HG03565 (cell line): ENCODE data around the gene SLC4A8.

Source experiments
- ATAC-seq: cut with Tn5 transposase; IDR thresholded peaks from one replicate; pipeline ENCODE4 v1.9.1; 2021; ENCODE audit warnings: mild to moderate bottlenecking, moderate library complexity; ENCODE audit not compliant: unreplicated experiment

SLC4A8 gene

DNA sequence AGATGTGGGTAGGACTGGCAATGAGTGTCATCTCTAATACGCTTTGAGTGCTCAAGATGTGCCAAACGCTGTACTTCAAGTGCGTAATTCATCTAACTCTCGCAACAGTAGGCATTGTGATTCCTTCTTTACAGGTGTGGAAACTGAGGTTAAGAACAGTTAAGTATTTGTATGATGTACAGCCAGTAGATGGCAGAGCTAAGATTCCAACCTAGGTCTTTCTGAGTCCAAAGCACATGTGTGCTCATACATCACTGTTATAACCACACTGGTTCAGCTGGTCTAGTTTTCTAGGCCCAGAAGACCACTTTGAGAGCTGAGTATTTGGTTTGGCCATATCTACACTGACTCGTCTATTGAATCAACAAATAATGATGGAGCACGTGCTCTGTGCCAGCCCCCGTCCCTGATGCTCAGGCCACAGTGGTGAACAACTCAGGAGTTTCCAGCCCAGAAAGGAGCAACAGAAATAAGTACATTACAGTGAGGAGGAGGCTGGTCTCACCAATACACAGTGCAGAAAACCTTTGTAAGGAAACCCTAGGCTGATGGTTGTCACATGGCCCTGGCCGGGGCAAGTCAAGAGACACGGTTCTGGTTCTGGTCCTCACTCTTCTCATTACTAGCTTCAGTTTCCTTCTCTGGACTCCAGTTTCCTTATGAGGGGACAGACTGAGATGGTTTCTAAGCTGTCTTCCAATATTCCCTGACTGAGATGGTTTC lies 97.1 kb downstream of the SLC4A8 start:
- ATAC-seq = no peak

DNA sequence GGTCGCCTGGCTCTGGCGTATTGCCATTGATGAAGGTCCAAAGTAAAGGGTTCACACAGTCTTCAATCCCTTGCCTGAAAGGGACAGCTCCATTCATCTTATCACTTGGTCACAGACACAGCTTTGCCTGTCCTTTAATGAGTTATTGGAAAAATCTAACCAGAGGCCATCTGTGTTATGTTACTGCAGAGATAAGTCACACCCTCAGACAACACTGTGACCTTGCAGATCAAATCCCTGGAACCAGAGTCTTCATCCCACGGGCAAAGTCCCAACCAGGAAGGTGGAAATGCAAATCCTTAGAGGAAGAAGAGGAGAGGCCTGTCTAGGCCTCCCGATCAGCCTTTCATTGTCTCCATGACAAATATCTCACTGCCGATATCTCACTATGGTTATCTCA lies 98.1 kb downstream of the SLC4A8 start:
- no peak for ATAC-seq

DNA sequence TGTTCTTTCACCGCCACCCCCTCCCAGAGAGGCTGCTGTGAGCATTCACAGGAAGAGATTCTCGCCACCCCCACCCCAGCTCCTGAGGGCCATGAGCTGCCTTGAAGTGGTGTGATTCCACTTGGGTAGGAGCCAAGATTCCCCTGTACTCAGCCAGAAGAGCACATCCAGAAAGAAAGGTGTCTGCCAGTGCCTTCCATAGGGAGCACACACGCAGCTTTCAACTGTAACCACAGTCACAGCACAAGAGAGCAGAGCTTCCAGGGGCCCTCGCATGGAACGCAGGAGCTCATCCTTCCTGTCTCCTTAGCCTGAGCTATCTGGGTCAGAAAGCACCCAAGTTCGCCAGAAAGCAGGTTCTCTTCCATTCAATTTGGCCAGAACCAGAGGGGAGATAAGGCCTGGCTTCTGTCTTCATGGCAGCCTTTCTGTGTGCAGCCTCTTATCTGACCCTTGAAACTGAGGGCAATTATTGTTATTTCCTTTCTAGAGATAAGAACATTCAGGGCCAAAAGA lies 99.8 kb downstream of the SLC4A8 start:
- no peak for ATAC-seq

DNA sequence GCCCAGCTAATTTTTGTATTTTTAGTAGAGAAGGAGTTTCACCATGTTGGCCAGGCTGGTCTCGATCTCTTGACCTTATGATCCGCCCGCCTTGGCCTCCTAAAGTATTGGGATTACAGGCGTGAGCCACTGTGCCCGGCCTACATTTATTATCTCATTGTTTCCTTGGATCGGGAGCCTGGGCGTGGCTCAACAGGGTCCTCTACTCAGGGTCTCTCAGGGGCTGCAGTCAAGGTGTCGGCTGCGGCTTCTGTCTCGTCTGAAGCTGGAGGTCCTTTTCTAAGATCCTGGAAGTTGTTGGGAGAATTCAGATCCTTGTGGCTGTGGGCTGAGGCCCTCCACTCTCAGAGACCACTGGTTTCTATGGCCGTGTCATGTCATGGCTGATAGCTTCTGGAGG lies 100.9 kb downstream of the SLC4A8 start:
- no peak for ATAC-seq

DNA sequence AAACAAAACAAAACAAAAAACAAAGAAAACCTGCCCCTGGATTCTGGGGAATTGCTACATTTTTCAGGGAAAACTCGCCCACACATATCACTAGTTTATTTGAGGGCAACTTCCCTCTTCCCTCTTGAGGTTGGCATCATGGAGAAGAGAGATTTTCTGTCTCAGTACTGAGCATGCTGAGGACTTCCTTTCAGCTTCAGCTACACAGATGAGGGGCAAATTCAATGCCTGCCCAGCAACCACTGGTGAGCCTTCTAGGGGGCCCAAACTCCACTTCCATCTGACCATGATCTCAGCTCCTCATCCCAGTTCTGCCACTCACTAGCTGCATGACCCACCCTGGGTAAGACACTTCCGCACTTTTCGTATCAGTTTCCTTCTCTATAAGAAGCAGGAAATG lies 103.3 kb downstream of the SLC4A8 start:
- no peak for ATAC-seq

DNA sequence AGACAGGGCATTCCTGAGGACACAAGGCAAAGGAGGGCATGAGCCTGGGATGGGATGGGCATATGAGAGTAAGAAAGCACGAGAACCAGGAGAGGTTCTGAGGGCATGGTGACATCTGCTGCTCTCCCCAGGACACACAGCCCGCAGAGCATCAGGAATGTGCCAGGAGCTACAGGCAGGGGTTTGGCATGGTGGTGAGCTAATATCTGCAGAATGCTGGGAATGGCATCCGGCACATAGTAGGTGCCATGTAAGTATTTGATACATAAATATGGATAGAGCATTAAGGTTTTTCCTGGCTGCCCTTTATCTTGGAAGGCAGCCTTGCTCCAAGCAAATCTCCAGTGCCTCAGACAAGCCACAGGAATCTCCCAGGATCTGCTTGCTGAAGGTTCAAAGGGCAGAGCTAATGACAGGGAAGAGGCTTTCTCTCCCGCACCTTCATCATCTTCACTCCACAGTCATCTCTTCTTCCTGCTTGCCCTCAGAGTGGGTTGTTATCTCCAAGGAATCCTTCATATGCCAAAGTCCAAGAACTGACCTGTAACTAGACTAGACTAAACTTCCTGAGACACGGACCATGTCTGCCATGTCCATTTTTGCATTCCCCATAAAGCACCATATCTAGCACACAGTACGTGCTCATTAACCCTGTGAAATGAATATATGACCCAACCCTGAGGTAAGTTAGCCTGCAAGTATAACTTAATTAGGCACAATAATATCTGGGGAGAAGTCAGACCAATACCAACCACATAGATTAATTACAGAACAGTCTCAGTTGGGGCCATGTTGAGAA lies 104.4 kb downstream of the SLC4A8 start:
- no peak for ATAC-seq

DNA sequence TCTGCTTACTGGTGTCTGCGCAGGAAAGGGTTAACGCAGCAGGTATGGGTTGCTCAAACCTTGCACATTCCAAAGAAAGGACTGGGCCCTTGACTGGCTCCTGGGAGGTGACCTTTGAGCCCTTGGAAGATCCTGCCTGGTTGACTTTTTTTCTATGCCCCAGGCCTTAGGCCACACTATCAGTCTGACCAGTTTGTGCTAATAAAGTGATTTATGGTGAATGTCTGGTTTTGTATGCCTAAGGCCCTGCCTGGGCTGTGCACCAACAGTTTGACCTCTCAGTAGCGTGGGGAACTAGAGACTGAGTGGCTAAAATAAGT lies 105.0 kb downstream of the SLC4A8 start:
- ATAC-seq = no peak

DNA sequence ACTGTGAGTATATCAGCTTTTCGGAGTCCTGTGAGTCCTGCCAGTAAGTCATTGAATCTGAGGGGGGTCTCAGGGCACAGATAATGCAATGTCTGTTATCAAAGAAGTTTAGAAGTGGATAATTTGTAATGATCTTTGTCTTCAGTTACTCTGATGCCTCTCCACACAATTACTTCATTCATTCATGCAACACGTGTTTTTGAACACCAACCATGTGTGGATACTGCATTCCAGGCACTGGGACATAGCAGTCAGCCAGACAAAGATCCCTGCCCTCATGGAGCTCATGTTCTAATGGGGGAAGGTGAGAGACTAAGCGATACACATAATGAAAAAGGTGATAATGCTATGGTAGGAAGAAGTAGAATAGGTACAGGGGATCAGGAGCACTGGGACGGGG lies 105.6 kb downstream of the SLC4A8 start:
- no peak for ATAC-seq

DNA sequence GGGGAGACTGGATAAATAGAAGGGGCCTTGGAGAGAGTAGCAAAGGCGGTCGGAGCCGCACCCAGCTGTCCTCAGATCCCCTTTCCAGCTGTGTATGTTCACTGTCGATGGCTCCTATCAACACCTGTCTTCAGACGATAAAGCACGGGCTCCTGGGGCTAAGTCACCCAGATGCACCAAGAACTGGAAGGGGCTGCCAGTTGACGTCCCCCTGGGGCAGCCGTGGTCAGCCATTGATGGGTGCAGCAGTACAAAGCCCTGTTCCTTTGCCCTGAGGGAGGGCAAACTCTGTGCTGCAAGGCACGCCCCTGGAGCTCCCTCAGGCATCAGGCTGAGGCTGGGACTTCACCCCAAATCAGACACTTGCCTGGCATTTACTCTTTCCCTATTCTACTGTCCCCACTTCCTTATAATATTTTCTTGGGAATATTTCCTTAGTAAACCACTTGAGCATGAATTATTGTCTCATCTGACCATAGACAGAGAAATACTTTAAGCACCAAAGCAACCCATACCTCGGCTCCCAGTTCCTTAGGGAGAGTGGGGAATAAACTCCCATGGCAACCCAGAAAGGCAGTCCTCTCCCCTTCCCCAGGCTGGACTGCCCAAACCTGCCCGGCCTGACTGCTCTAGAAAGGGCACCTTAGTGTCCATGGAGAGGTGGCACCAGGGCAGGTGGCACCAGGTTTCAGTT lies 106.8 kb downstream of the SLC4A8 start:
- no peak for ATAC-seq

DNA sequence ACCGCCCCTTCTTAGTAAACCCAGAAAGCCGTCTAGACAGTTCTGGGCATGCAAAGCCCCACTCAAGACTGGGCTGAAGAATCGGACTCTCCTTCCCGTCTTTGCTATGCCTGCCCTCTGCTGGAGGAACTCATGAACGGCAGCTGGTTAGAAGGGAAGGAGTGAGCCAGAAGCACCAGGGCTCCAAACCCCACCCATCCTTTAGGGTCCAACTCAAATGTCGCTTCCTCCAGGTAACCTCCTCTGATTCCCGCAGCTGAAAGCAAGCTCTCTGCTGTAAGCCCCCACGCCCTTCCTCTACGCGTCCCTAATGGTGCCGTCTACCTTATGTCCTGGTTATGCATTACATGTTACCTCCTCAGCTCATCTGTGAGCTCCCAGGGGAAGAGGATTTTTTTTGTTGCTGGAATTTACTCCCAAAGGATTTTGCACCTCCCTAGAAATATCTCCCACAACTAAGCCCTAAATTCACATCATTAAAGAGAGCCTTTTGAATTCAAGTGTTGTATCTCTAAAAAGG lies 107.4 kb downstream of the SLC4A8 start:
- peak; percentile 46 for ATAC-seq

DNA sequence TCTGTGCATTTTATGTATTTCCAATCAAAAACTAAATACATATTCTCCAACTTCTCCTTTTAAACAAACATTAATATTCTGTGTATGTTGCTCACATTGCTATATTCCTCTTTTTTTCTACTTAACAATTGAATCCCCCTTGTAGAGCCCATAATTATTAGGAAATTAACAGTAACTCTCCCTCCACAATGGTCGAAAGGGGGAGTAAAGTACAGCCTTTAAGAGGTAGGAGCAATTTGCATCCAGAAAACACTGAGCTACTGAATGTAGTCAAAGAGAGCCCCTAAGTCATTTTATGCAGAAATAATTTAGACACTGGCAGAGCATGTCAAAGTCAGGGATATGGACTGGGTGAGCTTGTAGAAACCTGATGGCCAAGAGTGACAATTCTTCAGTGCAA lies 109.2 kb downstream of the SLC4A8 start:
- ATAC-seq = no peak

DNA sequence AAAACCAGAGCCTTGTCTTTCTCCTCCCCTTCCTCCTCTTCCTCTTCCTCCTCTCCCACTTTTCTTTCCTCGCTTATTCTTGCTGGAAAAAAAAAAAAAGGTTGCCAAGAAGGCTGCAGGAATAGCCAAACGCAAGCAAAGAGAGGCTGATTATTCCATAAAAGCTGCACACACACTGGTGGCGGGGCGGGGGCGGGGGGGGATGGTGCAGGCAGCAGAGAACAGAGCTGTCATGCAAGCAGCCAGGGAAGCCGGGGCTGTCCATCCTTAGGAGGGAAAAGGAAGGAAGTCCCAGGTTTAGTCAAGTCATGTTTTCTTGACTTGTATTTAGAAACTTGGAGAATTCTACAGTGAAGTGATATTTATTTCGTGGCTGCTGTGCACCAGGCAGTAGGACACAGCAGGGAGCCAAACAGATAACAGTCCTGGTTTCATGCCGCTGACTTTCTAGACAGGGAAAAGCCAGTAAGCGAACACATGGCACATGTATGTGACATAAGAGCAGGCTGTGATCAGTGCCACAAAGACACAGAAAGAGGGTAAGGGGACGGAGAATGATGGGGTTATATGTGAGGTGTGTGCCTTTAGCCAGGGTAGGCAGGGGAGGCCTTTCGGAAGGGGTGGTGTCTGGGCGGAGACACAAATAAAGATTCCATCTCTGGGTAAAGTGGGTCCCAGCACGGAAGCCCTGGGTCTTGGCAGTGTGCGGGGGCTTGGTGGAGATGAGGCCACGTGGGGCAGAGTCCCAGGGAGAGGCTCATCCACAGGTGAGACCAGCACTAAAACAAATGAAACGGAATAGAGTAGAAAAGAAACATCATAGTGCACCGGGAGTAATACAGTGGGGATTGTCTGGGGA lies 109.8 kb downstream of the SLC4A8 start:
- no peak for ATAC-seq

DNA sequence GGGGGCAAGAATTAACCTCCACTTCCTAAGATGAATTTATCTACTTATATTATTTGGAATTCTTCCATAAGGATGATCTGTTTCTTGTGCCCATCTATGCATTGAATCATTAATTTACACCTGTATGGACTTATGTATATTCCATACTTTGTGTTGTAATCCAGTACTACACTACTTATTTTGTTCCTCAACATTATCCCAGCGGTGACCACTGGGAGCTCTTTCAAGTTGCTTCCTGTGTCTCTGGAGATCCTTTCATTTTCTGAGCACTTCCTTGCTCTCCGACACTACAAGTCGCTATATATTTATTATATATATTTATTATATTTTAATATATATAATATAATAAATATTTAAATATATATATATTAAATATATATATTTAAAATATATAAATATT lies 111.5 kb downstream of the SLC4A8 start:
- ATAC-seq = no peak

DNA sequence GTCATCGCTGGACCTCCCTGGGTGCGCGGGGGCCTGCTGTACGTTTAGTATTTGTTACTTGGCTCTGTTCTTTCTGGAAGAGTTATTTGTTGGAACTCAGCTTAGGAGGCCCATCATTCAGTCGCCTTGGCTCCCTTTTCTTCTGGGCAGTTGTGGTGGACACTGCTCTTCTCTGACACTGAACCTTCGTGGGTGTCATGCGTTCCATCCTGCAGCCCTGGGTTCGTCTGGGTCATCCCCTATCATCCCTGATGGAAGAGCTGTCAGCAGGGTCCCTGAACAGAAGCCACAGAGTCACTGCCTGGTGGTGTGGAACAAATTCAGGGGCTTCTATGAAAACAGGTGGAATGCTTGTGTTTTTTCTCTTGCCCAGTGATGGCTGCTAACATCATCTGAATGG lies 113.5 kb downstream of the SLC4A8 start:
- no peak for ATAC-seq

DNA sequence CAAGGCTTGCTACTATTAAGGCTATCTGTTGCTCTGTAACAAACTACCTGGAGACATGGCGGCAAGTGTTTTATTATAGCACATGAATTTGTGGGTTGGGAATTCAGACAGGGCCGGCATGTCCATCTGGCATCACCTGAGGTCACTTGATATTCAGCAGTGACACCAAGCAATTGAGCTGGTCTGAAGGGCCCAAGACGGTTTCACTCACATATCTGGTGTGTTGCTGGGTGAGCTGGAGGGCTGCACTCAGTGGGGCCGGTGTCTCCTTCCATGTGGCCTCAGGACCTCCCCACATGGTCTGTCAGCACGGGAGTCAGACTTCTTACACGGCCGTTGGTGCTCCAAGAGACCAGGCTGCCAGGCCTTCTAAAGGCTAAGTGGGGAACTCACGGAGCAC lies 114.0 kb downstream of the SLC4A8 start:
- ATAC-seq = no peak

DNA sequence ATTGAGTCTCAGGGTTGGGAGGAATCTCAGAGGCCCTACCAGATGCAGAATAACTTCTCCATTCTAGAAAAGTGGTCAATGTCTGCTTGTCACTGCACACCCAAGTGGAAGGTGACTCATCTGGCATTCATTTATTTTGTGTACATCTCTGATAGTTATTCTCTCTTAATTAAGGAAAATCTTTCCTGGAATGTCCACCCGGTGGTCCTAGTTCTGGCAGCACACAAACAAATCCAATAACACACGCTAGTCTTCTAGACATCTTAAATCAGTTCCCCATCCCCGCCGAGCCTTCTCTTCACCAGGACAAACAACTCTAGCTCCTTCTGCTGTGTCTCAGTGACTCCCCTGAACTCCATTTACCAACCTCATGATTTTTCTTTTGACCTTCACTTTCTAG lies 116.4 kb downstream of the SLC4A8 start:
- no peak for ATAC-seq

DNA sequence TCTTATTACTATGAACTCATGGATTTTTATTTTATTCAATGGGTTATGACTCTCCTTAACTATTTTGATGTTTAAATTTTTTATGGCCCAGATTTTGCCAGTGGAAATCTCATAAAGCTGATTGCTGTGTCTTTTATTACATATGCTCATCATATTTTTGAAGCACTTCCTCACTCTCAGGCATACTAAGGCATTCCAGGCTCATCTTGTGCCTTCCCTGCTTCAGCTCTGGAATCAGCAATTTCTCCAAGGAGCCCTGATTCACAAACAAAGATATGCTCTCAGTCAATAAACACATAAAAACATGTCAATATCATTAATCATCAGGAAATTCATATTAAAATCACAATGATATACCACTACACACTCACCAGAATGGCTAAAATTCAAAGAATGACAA lies 121.5 kb downstream of the SLC4A8 start:
- ATAC-seq = no peak

DNA sequence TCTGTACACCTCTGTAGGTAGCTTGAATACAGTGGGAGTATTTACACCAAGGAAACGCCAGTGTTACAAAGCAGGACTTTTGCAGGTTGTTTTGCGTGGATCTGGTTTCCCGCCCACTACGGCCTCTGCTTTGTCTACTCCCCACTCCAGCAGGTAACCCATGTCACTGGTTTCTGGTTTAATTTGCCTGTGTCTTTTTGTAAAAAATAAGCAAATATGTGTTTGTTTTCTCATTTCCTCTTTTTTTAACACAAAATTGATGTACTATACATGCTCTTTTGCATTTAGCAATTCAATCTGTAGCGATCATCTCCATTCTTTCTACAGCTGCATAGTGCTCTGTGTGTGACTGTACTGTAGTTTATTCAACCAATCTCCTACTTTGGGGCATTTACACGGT lies 123.0 kb downstream of the SLC4A8 start:
- no peak for ATAC-seq

DNA sequence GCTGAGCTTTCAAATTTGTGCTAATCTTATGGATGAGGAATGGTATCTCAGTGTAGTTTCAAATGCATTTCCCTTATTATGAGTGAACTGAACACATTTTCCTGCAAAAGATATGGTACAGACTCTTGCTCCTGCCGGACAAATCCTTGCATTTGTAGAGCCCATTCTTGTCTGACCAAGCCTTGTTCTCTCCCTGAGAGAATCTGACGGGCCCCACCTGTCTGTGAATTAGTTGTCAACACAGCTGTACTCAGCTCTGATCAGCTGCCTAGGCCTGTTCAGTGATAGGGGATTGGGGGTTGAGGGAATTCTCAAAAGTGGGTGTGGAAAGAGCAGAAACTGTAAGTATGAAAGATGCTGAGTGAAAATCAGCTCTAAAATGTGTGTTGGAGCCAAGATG lies 123.6 kb downstream of the SLC4A8 start:
- ATAC-seq = no peak

DNA sequence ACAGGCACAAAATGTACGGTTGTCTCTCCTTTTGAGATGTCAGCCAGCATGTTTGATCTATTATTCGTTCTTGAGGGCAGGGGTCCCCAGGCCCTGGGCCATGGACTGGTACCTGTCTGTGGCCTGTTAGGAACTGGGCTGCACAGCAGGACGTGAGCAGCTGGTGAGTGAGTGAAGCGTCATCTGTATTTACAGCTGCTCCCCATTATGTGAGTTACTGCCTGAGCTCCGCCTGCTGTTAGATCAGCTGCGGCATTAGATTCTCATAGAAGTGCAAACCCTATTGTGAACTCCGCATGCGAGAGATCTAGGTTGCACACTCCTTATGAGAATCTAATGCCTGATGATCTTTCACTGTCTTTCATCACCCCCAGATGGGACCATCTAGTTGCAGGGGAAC lies 125.0 kb downstream of the SLC4A8 start:
- ATAC-seq = no peak
